Left forelimb (tissue), 1 donor: ENCODE measurements around the gene RPP25.
"Not testable (repeated sequence)": the region's sequence is repeated elsewhere in the genome, so short reads cannot be mapped to it uniquely, and the experiment has no call there.

Experiments used
- DNase-seq: peaks from one replicate; pipeline ENCODE4 v3.0.0-alpha.2; 2018; ENCODE audit warnings: low spot score

The RPP25 gene

GRCh38 chr15:74962671-74963070, 6.1 kb upstream of the RPP25 start:
- no peak for DNase-seq

GRCh38 chr15:74962219-74962618, 5.6 kb upstream of the RPP25 start:
- no peak for DNase-seq

- no peak for DNase-seq
Observed at GRCh38 chr15:74961616-74962015, 5.0 kb upstream of the RPP25 start.

- DNase-seq = no peak
Observed at GRCh38 chr15:74960995-74961588, 4.5 kb upstream of the RPP25 start.

- no peak for DNase-seq
Observed at GRCh38 chr15:74960286-74960685, 3.7 kb upstream of the RPP25 start.

GRCh38 chr15:74959586-74959939, 3.0 kb upstream of the RPP25 start:
- no peak for DNase-seq

GRCh38 chr15:74958908-74959585, 2.5 kb upstream of the RPP25 start:
- DNase-seq = no peak

GRCh38 chr15:74958320-74958907, 1.8 kb upstream of the RPP25 start:
- no peak for DNase-seq

- no peak for DNase-seq
Observed at GRCh38 chr15:74957476-74958035, 984 bp upstream of the RPP25 start.

GRCh38 chr15:74955796-74956647, 550 bp downstream of the RPP25 start:
- DNase-seq = peak; percentile 79

- DNase-seq = no peak
Observed at GRCh38 chr15:74955017-74955416, 1.6 kb downstream of the RPP25 start.

GRCh38 chr15:74954515-74954914, 2.1 kb downstream of the RPP25 start:
- DNase-seq = no peak

GRCh38 chr15:74951006-74951405, 5.6 kb downstream of the RPP25 start:
- no peak for DNase-seq

- DNase-seq = peak; percentile 76
Observed at GRCh38 chr15:74950078-74950908, 6.3 kb downstream of the RPP25 start.

- DNase-seq = peak; percentile 96
Observed at GRCh38 chr15:74937590-74938371, 18.8 kb downstream of the RPP25 start, which contains the start of gene COX5A. COX5A (minus strand) TSS chr15:74938073; CDS start chr15:74938014, 59 bp downstream.

GRCh38 chr15:74937272-74937589, 19.3 kb downstream of the RPP25 start:
- DNase-seq = no peak

- DNase-seq = not testable (repeated sequence)
Observed at GRCh38 chr15:74935193-74935592, 21.4 kb downstream of the RPP25 start.

GRCh38 chr15:74933573-74933972, 23.0 kb downstream of the RPP25 start:
- no peak for DNase-seq

GRCh38 chr15:74928771-74929198, 27.8 kb downstream of the RPP25 start:
- no peak for DNase-seq

- DNase-seq = no peak
Observed at GRCh38 chr15:74924525-74924924, 32.0 kb downstream of the RPP25 start.

GRCh38 chr15:74920456-74920855, 36.1 kb downstream of the RPP25 start:
- DNase-seq = no peak
